HCT116 (cell line): Measurements from ENCODE around the gene RAB27B. TPM values are rescaled to one million over a fixed set of nuclear protein-coding genes. Genes with fewer than 3 reads are reported as not detected.

Experiments used
- ATAC-seq: fragments of 200-7000 bp; cut with Tn5 transposase; 2 replicates; pipeline ENCODE4 v1.9.1; 2020; ENCODE audit warnings: mild to moderate bottlenecking, moderate library complexity
- BruUV-seq: library from RNA; stranded (reverse); fragments of 400-500 nt; replicated peaks from 2 replicates; lab custom pipeline; 2021; lab: Mats Ljungman, UMichigan
- CTCF ChIA-PET: fragments of 300-600 bp; sonication (Branson Sonifier 250); formaldehyde crosslinking; loops from one replicate; lab custom pipeline; 2021; ENCODE audit warnings: antibody characterized with exemption; lab: Charles Lee
- POLR2A ChIA-PET: fragments of 300-600, 350-600 bp; sonication (Branson Sonifier 250); formaldehyde crosslinking; loops from one replicate; lab custom pipeline; 2021; ENCODE audit warnings: antibody characterized with exemption; lab: Charles Lee
- RAD21 ChIA-PET, 2 experiments: fragments of 300-600 bp; sonication (Branson Sonifier 250); formaldehyde crosslinking; loops; one replicate each; lab custom pipeline; 2023; ENCODE audit warnings: low total read pairs in 2 of 2; ENCODE audit not compliant: uncharacterized antibody in 2 of 2, unreplicated experiment in 2 of 2, low non-redundant PET in 1 of 2; lab: Charles Lee
- DNase-seq: peaks from one replicate; pipeline ENCODE4 v3.0.0-alpha.2; 2010; ENCODE audit warnings: low read depth, low spot score
- H2AFZ ChIP-seq: fragments of 200-600 bp; shearing (Covaris generic), sonication (generic); 2 replicates; pipeline ENCODE4 v1.6.1; 2017; ENCODE audit warnings: low read depth, mixed run types, mixed read lengths, antibody characterized with exemption, low read length; ENCODE audit not compliant: poor library complexity, severe bottlenecking
- H3K27ac ChIP-seq: 2 replicates; pipeline ENCODE4 v1.5.1; 2012; ENCODE audit warnings: low read depth, low read length
- H3K27me3 ChIP-seq: fragments of 200-600 bp; sonication (generic); 2 replicates; pipeline ENCODE4 v1.6.1; 2016; ENCODE audit warnings: mixed run types, low read length, mixed read lengths; ENCODE audit not compliant: insufficient read depth
- H3K36me3 ChIP-seq, 2 experiments: fragments of 200-500 bp in 1 of 2; fragments of 200-600 bp in 1 of 2; sonication (Bioruptor generic) in 1 of 2; sonication (generic) in 1 of 2; 2 replicates each; pipeline versions ENCODE4 v1.5.1 to v1.6.1; 2014 to 2016; ENCODE audit warnings: low read length in 2 of 2, inconsistent platforms in 1 of 2, mixed read lengths in 1 of 2, mixed run types in 1 of 2; ENCODE audit not compliant: insufficient read depth in 2 of 2, control insufficient read depth in 1 of 2
- H3K4me1 ChIP-seq, 2 experiments: fragments of 200-600 bp in 1 of 2; sonication (generic) in 1 of 2; 2 replicates each; pipeline versions ENCODE4 v1.5.1 to v1.6.1; 2012 to 2017; ENCODE audit warnings: low read length in 2 of 2, inconsistent platforms in 1 of 2, mild to moderate bottlenecking in 1 of 2, mixed read lengths in 1 of 2, mixed run types in 1 of 2, moderate library complexity in 1 of 2; ENCODE audit not compliant: insufficient read depth in 2 of 2, control insufficient read depth in 1 of 2
- H3K4me2 ChIP-seq: fragments of 200-600 bp; sonication (generic); 2 replicates; pipeline ENCODE4 v1.6.1; 2017; ENCODE audit warnings: mixed run types, low read length, mixed read lengths
- H3K4me3 ChIP-seq, 2 experiments: fragments of 200-600 bp in 1 of 2; sonication (generic) in 1 of 2; replicated peaks in 1 of 2; 2 replicates each; pipeline ENCODE4 v1.5.1; 2011 to 2016; ENCODE audit warnings: low read length in 2 of 2, control low read depth in 1 of 2, low read depth in 1 of 2, mild to moderate bottlenecking in 1 of 2, mixed read lengths in 1 of 2, mixed run types in 1 of 2
- H3K79me2 ChIP-seq: fragments of 200-600 bp; sonication (generic); 2 replicates; pipeline ENCODE4 v1.6.1; 2017; ENCODE audit warnings: mild to moderate bottlenecking, mixed run types, low read length, moderate library complexity, mixed read lengths; ENCODE audit not compliant: insufficient read depth
- H3K9ac ChIP-seq: fragments of 200-600 bp; sonication (generic); 2 replicates; pipeline ENCODE4 v1.6.1; 2016; ENCODE audit warnings: low read length, mixed read lengths
- H3K9me2 ChIP-seq: fragments of 200-600 bp; sonication (generic), shearing (Covaris generic); 2 replicates; pipeline ENCODE4 v1.6.1; 2017; ENCODE audit warnings: mixed run types, mild to moderate bottlenecking, moderate library complexity; ENCODE audit not compliant: insufficient read depth
- H3K9me3 ChIP-seq, 2 experiments: fragments of 200-500 bp in 1 of 2; fragments of 200-600 bp in 1 of 2; sonication (Bioruptor generic) in 1 of 2; sonication (generic) in 1 of 2; 2 replicates each; pipeline ENCODE4 v1.6.1; 2014 to 2017; ENCODE audit warnings: low read length in 2 of 2, mixed read lengths in 2 of 2, inconsistent platforms in 1 of 2, low read depth in 1 of 2, mild to moderate bottlenecking in 1 of 2, mixed run types in 1 of 2, moderate library complexity in 1 of 2; ENCODE audit not compliant: control insufficient read depth in 1 of 2, insufficient read depth in 1 of 2
- H4K20me1 ChIP-seq: fragments of 200-600 bp; sonication (generic), shearing (Covaris generic); 2 replicates; pipeline ENCODE4 v1.6.1; 2017; ENCODE audit warnings: mixed run types, mild to moderate bottlenecking, moderate library complexity; ENCODE audit not compliant: insufficient read depth
- ATF3 ChIP-seq: IDR thresholded peaks from 2 replicates; pipeline ENCODE4 v1.6.1; 2012
- CBX3 ChIP-seq: IDR thresholded peaks from 2 replicates; pipeline ENCODE4 v1.6.1; 2012; ENCODE audit warnings: low read depth
- CEBPB ChIP-seq: IDR thresholded peaks from 2 replicates; pipeline ENCODE4 v1.6.1; 2012; ENCODE audit warnings: low read depth
- CTCF ChIP-seq, 3 experiments: fragments of 200-600 bp in 1 of 3; sonication (generic) in 1 of 3; IDR thresholded peaks in 2 of 3; conservative IDR thresholded peaks in 1 of 3; 2 replicates each; pipeline ENCODE4 v1.5.1; 2012 to 2017; ENCODE audit warnings: low read depth in 2 of 3, low read length in 2 of 3, antibody characterized with exemption in 1 of 3, borderline replicate concordance in 1 of 3, control low read depth in 1 of 3, mild to moderate bottlenecking in 1 of 3, mixed read lengths in 1 of 3, mixed run types in 1 of 3, moderate library complexity in 1 of 3; ENCODE audit not compliant: insufficient read depth in 1 of 3
- EGR1 ChIP-seq: IDR thresholded peaks from 2 replicates; pipeline ENCODE4 v1.6.1; 2012; ENCODE audit warnings: low read depth
- ELF1 ChIP-seq: IDR thresholded peaks from 2 replicates; pipeline ENCODE4 v1.6.1; 2012; ENCODE audit warnings: low read depth, borderline replicate concordance
- EZH2phosphoT487 ChIP-seq: fragments of 200-600 bp; IDR thresholded peaks from 2 replicates; pipeline ENCODE4 v1.6.1; 2018; ENCODE audit warnings: antibody characterized with exemption, borderline replicate concordance
- JUND ChIP-seq: IDR thresholded peaks from 2 replicates; pipeline ENCODE4 v1.6.1; 2012
- POLR2A ChIP-seq: IDR thresholded peaks from 2 replicates; pipeline ENCODE4 v1.7.0; 2011; ENCODE audit warnings: borderline replicate concordance; ENCODE audit not compliant: insufficient read depth, insufficient read length; ENCODE audit errors: extremely low read depth
- SRF ChIP-seq: IDR thresholded peaks from 2 replicates; pipeline ENCODE4 v1.6.1; 2012; ENCODE audit warnings: low read depth
- intact Hi-C: fragments of 100-400 bp; cut with micrococcal nuclease; formaldehyde crosslinking; loops from 2 replicates; pipeline ENCODE4 v1.10.0; 2022
- total RNA-seq: library from RNA; stranded (reverse); gene quantifications from one replicate; pipeline ENCODE4 v1.2.1, GENCODE V29; 2021; ENCODE audit not compliant: unreplicated experiment
- TF ChIP-seq, protein P1 (sequence below): IDR thresholded peaks from 2 replicates; pipeline ENCODE4 v1.6.1; 2012; ENCODE audit warnings: low read depth
- TF ChIP-seq, protein P2 (sequence below): IDR thresholded peaks from 2 replicates; pipeline ENCODE4 v1.6.1; 2011; ENCODE audit warnings: mild to moderate bottlenecking, low read length, moderate library complexity; ENCODE audit not compliant: insufficient replicate concordance; ENCODE audit errors: extremely low read depth

RAB27B gene
- total RNA-seq, 1 experiment from 2014 or later = 2.2 TPM

DNA sequence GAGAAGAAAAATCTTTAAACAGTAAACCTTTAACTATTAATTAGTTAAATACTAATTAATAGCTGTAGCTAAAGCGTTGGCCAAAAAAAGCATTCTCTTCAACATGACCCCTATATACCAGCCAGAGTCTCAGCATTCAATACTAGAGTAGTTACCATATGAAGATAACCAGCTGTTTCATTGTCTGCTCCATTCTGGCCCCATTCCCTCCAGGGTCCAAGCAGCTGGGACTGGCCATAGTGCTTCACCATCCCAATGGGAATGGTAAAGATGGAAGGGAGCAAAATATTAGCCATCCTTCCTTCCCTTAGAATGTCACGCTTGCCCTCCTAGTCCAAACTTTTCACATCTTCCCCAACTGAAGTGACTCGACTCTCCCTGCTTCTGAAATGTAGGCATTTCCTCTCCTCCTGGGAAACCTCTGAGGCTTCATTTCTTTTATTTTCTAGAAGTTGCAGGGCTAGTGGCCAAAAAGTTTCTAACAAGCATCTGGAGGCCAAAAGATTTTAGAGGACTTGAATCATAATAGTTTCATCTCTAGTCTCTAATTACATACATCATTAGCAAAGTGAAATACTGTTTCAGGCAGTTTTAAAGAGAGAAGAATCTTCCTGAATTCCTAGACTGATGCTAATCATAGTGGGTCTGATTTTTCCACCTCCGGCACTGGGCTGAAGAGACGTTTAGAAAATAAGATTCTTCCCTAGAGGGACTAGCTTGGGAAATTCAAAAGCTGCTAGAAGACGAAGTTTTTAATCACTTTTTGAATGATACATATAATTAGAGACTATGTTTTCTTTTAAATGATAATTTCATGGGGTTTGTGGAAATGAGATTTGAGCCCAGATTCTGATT is 78.3 kb downstream of the RAB27B start (continued):
- TF ChIP-seq ATF3 = no peak
- TF ChIP-seq, protein P1, sequence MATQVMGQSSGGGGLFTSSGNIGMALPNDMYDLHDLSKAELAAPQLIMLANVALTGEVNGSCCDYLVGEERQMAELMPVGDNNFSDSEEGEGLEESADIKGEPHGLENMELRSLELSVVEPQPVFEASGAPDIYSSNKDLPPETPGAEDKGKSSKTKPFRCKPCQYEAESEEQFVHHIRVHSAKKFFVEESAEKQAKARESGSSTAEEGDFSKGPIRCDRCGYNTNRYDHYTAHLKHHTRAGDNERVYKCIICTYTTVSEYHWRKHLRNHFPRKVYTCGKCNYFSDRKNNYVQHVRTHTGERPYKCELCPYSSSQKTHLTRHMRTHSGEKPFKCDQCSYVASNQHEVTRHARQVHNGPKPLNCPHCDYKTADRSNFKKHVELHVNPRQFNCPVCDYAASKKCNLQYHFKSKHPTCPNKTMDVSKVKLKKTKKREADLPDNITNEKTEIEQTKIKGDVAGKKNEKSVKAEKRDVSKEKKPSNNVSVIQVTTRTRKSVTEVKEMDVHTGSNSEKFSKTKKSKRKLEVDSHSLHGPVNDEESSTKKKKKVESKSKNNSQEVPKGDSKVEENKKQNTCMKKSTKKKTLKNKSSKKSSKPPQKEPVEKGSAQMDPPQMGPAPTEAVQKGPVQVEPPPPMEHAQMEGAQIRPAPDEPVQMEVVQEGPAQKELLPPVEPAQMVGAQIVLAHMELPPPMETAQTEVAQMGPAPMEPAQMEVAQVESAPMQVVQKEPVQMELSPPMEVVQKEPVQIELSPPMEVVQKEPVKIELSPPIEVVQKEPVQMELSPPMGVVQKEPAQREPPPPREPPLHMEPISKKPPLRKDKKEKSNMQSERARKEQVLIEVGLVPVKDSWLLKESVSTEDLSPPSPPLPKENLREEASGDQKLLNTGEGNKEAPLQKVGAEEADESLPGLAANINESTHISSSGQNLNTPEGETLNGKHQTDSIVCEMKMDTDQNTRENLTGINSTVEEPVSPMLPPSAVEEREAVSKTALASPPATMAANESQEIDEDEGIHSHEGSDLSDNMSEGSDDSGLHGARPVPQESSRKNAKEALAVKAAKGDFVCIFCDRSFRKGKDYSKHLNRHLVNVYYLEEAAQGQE = no peak
- TF ChIP-seq EGR1 = no peak

DNA sequence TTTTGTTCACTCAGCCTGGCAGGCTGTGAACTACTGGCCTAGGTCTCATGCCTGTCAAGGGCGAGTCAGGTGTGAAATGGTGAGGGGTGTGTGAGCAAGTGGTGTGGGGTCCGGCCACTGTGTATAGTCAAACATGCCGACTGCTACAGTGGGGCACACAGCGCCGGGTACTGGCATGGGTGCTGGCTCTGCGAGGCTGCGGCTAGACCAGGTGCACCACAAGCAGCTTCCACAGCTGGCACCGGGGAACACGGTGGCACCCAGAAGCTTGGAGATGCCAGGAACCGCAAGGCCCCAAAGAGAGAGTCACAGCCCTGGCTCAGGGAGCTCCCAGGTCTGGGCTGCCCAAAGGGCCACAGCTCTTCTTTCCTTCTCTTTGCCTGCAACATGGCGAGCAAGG is 81.3 kb downstream of the RAB27B start:
- ChIA-PET CTCF (interaction anchor here (1.1 kb wide), 1 partner anchor 17 kb away, joined by 3 read pairs; no protein-coding TSS in a partner anchor), RAD21 (no interaction called here), POLR2A (interaction anchor here (0.9 kb wide), 1 partner anchor 555 kb away, joined by 3 read pairs; no protein-coding TSS in a partner anchor)
- intact Hi-C loops = no loop called here
- H3K79me2 ChIP-seq = no peaks in the 10 kb centered on the region
- H3K4me3 ChIP-seq = no peak overlapping the region
- H3K9me3 ChIP-seq = no peaks in the 10 kb centered on the region
- H4K20me1 ChIP-seq = no peaks in the 10 kb centered on the region
- H3K36me3 ChIP-seq = no peaks in the 10 kb centered on the region
- H3K9me2 ChIP-seq = no peaks in the 10 kb centered on the region
- H3K9ac ChIP-seq = no peak overlapping the region
- no TSS peak for BruUV-seq
- H3K27me3 ChIP-seq = no peaks in the 10 kb centered on the region
- ATAC-seq = no peak
- DNase-seq = no peak
- H3K4me2 ChIP-seq = no peak overlapping the region
- H3K27ac ChIP-seq = no peak overlapping the region
- no peak overlapping the region for H2AFZ ChIP-seq
- H3K4me1 ChIP-seq = no peaks in the 10 kb centered on the region
- TF ChIP-seq CBX3 = no peak
- TF ChIP-seq POLR2A = no peak
- TF ChIP-seq CTCF (IDR thresholded peaks at IDR 0.05 in 2 of 3, conservative IDR thresholded peaks at IDR 0.05 in 1 of 3; ENCODE audit: borderline replicate concordance in 1 of 3, insufficient read depth in 1 of 3, low read depth in 2 of 3, low read length in 2 of 3) = no peak
- TF ChIP-seq CEBPB = no peak
- no peak for TF ChIP-seq JUND
- TF ChIP-seq, protein P2, sequence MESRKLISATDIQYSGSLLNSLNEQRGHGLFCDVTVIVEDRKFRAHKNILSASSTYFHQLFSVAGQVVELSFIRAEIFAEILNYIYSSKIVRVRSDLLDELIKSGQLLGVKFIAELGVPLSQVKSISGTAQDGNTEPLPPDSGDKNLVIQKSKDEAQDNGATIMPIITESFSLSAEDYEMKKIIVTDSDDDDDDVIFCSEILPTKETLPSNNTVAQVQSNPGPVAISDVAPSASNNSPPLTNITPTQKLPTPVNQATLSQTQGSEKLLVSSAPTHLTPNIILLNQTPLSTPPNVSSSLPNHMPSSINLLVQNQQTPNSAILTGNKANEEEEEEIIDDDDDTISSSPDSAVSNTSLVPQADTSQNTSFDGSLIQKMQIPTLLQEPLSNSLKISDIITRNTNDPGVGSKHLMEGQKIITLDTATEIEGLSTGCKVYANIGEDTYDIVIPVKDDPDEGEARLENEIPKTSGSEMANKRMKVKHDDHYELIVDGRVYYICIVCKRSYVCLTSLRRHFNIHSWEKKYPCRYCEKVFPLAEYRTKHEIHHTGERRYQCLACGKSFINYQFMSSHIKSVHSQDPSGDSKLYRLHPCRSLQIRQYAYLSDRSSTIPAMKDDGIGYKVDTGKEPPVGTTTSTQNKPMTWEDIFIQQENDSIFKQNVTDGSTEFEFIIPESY = no peak
- no peak for TF ChIP-seq SRF
- no peak for TF ChIP-seq EZH2phosphoT487
- no peak for TF ChIP-seq ELF1
- no peak for TF ChIP-seq ATF3
